Thoracic aorta (tissue), 2 donors: ENCODE data around the gene CCR5AS.

ENCODE experiments used
- ATAC-seq: fragments of 150-250 bp; one replicate; pipeline ENCODE4 v1.8.0; 2017; ENCODE audit warnings: low read depth; ENCODE audit not compliant: insufficient number of reproducible peaks, low FRiP score
- DNase-seq: peaks from one replicate; pipeline ENCODE4 v3.0.0-alpha.2; 2020; ENCODE audit warnings: low spot score
- H3K27ac ChIP-seq, 2 donors: fragments of 200-600 bp; sonication (generic); 1 replicate in 1 of 2; 2 replicates in 1 of 2; pipeline ENCODE4 v1.5.1; 2016; ENCODE audit warnings: mild to moderate bottlenecking in 2 of 2, moderate library complexity in 2 of 2
- H3K27me3 ChIP-seq: fragments of 200-600 bp; sonication (generic); replicated peaks from 2 replicates; pipeline ENCODE4 v1.6.0; 2016; ENCODE audit warnings: mild to moderate bottlenecking; ENCODE audit not compliant: insufficient read depth
- H3K36me3 ChIP-seq: fragments of 200-600 bp; sonication (generic); one replicate; pipeline ENCODE4 v1.5.1; 2016
- H3K4me1 ChIP-seq, 2 donors: fragments of 200-600 bp; sonication (generic); 1 replicate in 1 of 2; 2 replicates in 1 of 2; pipeline versions ENCODE4 v1.5.1 to v1.6.0; 2016; ENCODE audit warnings: low read depth in 2 of 2, mild to moderate bottlenecking in 1 of 2; ENCODE audit not compliant: control insufficient read depth in 1 of 2
- H3K4me3 ChIP-seq: fragments of 200-600 bp; sonication (generic); 2 replicates; pipeline ENCODE4 v1.5.1; 2016; ENCODE audit warnings: mild to moderate bottlenecking
- H3K9me3 ChIP-seq: fragments of 200-600 bp; sonication (generic); 2 replicates; pipeline ENCODE4 v1.5.1; 2016
- CTCF ChIP-seq: fragments of 200-600 bp; sonication (generic); IDR thresholded peaks from one replicate; pipeline ENCODE4 v1.5.1; 2019; ENCODE audit warnings: antibody characterized with exemption

CCR5AS gene

GRCh38 chr3:46356276-46356675 is 50.6 kb downstream of the CCR5AS start:
- no peaks in the 10 kb centered on the region for H3K27me3 ChIP-seq
- H3K27ac ChIP-seq: no peak overlapping the region
- no peak overlapping the region for H3K4me3 ChIP-seq
- no peak for DNase-seq
- TF ChIP-seq CTCF: no peak
- ATAC-seq: no peak
- H3K36me3 ChIP-seq: no peaks in the 10 kb centered on the region
- H3K9me3 ChIP-seq: no peaks in the 10 kb centered on the region
- H3K4me1 ChIP-seq: no peaks in the 10 kb centered on the region

- Histone ChIP-seq H3K4me1 (no peaks in the 10 kb centered on the region), H3K9me3 (no peaks in the 10 kb centered on the region), H3K4me3 (no peak overlapping the region), H3K36me3 (no peaks in the 10 kb centered on the region), H3K27me3 (no peaks in the 10 kb centered on the region), H3K27ac (no peak overlapping the region)
- ATAC-seq (no peak), DNase-seq (no peak)
- TF ChIP-seq CTCF: no peak
These were observed 51.9 kb downstream of the CCR5AS start for GRCh38 chr3:46354984-46355383.

GRCh38 chr3:46354478-46354877 is 52.4 kb downstream of the CCR5AS start:
- Histone ChIP-seq H3K36me3 (no peaks in the 10 kb centered on the region), H3K9me3 (no peaks in the 10 kb centered on the region), H3K4me1 (no peaks in the 10 kb centered on the region), H3K27me3 (no peaks in the 10 kb centered on the region), H3K4me3 (no peak overlapping the region), H3K27ac (no peak overlapping the region)
- no peak for TF ChIP-seq CTCF
- DNase-seq: no peak
- ATAC-seq: no peak

- H3K4me3 ChIP-seq: no peak within 1 kb of the TSS
- TF ChIP-seq CTCF: no peak
- H3K4me1 ChIP-seq: no peaks in the 10 kb centered on the region
- H3K27me3 ChIP-seq: no peaks in the 10 kb centered on the region
- no peak within 1 kb of the TSS for H3K27ac ChIP-seq
- no peak for DNase-seq
- no peaks in the 10 kb centered on the region for H3K36me3 ChIP-seq
- no peak for ATAC-seq
- H3K9me3 ChIP-seq: no peaks in the 10 kb centered on the region
These were observed 53.0 kb downstream of the CCR5AS start, which contains the start of gene CCR2 for GRCh38 chr3:46353647-46354410. TSS of gene CCR2 (plus strand) at chr3:46354111. CDS start at chr3:46357528, 3,417 bp downstream.

- H3K9me3 ChIP-seq: no peaks in the 10 kb centered on the region
- no peak overlapping the region for H3K4me3 ChIP-seq
- H3K4me1 ChIP-seq: no peaks in the 10 kb centered on the region
- ATAC-seq (no peak), DNase-seq (no peak)
- H3K36me3 ChIP-seq: no peaks in the 10 kb centered on the region
- TF ChIP-seq CTCF: no peak
- H3K27me3 ChIP-seq: no peaks in the 10 kb centered on the region
- no peak overlapping the region for H3K27ac ChIP-seq
These were observed 53.8 kb downstream of the CCR5AS start for GRCh38 chr3:46353090-46353489.
